GM12878 (cell line): ENCODE data around the gene SLC2A14. TPM values are rescaled to one million over a fixed set of nuclear protein-coding genes. Genes with fewer than 3 reads are reported as not detected.
A peak's percentile ranks its signal among the peaks of the same experiment; 100 is the strongest.
"Not testable (repeated sequence)": the region's sequence is repeated elsewhere in the genome, so short reads cannot be mapped to it uniquely, and the experiment has no call there.

Experiments
- ATAC-seq: fragments of 200-7000 bp; cut with Tn5 transposase; 3 replicates; pipeline ENCODE4 v1.9.1; 2020; ENCODE audit warnings: mild to moderate bottlenecking, moderate library complexity
- BruUV-seq: library from RNA; stranded (reverse); fragments of 400-500 nt; replicated peaks from 2 replicates; lab custom pipeline; 2021; lab: Mats Ljungman, UMichigan
- CTCF ChIA-PET: fragments of 300-600 bp; sonication (Branson Sonifier 250); formaldehyde crosslinking; extraction: SDS; loops from one replicate; lab custom pipeline; 2021; ENCODE audit warnings: inconsistent platforms; lab: Yijun Ruan, JAX
- POLR2A ChIA-PET: fragments of 350-600 bp; formaldehyde crosslinking; extraction: SDS; loops from one replicate; lab custom pipeline; 2021; ENCODE audit warnings: inconsistent platforms; lab: Charles Lee
- RAD21 ChIA-PET: fragments of 300-600 bp; sonication (Branson Sonifier 250); formaldehyde crosslinking; loops from one replicate; lab custom pipeline; 2023; ENCODE audit warnings: antibody characterized with exemption; ENCODE audit not compliant: unreplicated experiment; lab: Charles Lee
- SMC1A ChIA-PET: fragments of 300-600 bp; sonication (Branson Sonifier 250); formaldehyde crosslinking; loops from one replicate; lab custom pipeline; 2023; ENCODE audit not compliant: unreplicated experiment, uncharacterized antibody; lab: Charles Lee
- DNase-seq: peaks from one replicate; pipeline ENCODE4 v3.0.0-alpha.2; 2011; ENCODE audit warnings: low read depth, low spot score
- FAIRE-seq: peaks from 3 replicates; lab custom pipeline; 2011; peaks lifted over from hg19 to GRCh38; lab: Jason Lieb, UNC
- H2AFZ ChIP-seq: 2 replicates; pipeline ENCODE4 v1.6.0; 2011; ENCODE audit warnings: low read depth, low read length, control low read depth; ENCODE audit not compliant: control insufficient read depth
- H3K27ac ChIP-seq: 2 replicates; pipeline ENCODE4 v1.5.1; 2011; ENCODE audit warnings: control low read depth; ENCODE audit not compliant: control insufficient read depth, insufficient read depth
- H3K27me3 ChIP-seq, 2 experiments: replicated peaks in 1 of 2; 2 replicates each; pipeline versions ENCODE4 v1.6.0 to v1.6.1; 2011; ENCODE audit warnings: low read length in 1 of 2; ENCODE audit not compliant: control insufficient read depth in 2 of 2, insufficient read depth in 2 of 2
- H3K36me3 ChIP-seq, 2 experiments: 2 replicates each; pipeline ENCODE4 v1.5.1; 2011; ENCODE audit warnings: low read length in 1 of 2; ENCODE audit not compliant: control insufficient read depth in 2 of 2, insufficient read depth in 2 of 2
- H3K4me1 ChIP-seq: 2 replicates; pipeline ENCODE4 v1.6.1; 2011; ENCODE audit warnings: mild to moderate bottlenecking, low read length, moderate library complexity, mixed read lengths; ENCODE audit not compliant: control insufficient read depth, insufficient read depth
- H3K4me2 ChIP-seq: 2 replicates; pipeline ENCODE4 v1.6.0; 2011; ENCODE audit warnings: control low read depth; ENCODE audit not compliant: control insufficient read depth, insufficient read depth
- H3K4me3 ChIP-seq: fragments of 200-600 bp; sonication (generic); 2 replicates; pipeline ENCODE4 v1.5.1; 2016
- H3K79me2 ChIP-seq: 2 replicates; pipeline ENCODE4 v1.6.0; 2011; ENCODE audit warnings: low read length; ENCODE audit not compliant: control insufficient read depth, insufficient read depth
- H3K9ac ChIP-seq: 2 replicates; pipeline ENCODE4 v1.8.0; 2011; ENCODE audit warnings: low read length, control low read depth, mixed read lengths; ENCODE audit not compliant: control insufficient read depth, insufficient read depth
- H3K9me3 ChIP-seq: replicated peaks from 3 replicates; pipeline ENCODE4 v1.5.1; 2011; ENCODE audit warnings: mild to moderate bottlenecking, low read length; ENCODE audit not compliant: control insufficient read depth, insufficient read depth
- H4K20me1 ChIP-seq: 2 replicates; pipeline ENCODE4 v1.6.0; 2011; ENCODE audit not compliant: control insufficient read depth, insufficient read depth
- ATF7 ChIP-seq: fragments of 450-650 bp; IDR thresholded peaks from 2 replicates; pipeline ENCODE4 v1.6.1; 2016; ENCODE audit warnings: low read depth, mild to moderate bottlenecking
- DPF2 ChIP-seq: fragments of 450-650 bp; IDR thresholded peaks from 2 replicates; pipeline ENCODE4 v1.6.1; 2017; ENCODE audit warnings: mild to moderate bottlenecking
- E4F1 ChIP-seq: fragments of 450-650 bp; IDR thresholded peaks from 2 replicates; pipeline ENCODE4 v1.6.1; 2018; ENCODE audit warnings: borderline replicate concordance, mild to moderate bottlenecking; ENCODE audit not compliant: partially characterized antibody
- ESRRA ChIP-seq: IDR thresholded peaks from 2 replicates; pipeline ENCODE4 v1.6.1; 2012; ENCODE audit warnings: mild to moderate bottlenecking, low read length, improper control_type of control experiment
- GATAD2B ChIP-seq: fragments of 450-650 bp; conservative IDR thresholded peaks from 2 replicates; pipeline ENCODE4 v1.6.1; 2017; ENCODE audit warnings: low read depth, mild to moderate bottlenecking, moderate library complexity
- HDGF ChIP-seq: fragments of 450-650 bp; IDR thresholded peaks from 2 replicates; pipeline ENCODE4 v1.6.1; 2016; ENCODE audit warnings: antibody characterized with exemption
- IKZF1 ChIP-seq: fragments of 450-650 bp; conservative IDR thresholded peaks from 2 replicates; pipeline ENCODE4 v1.6.1; 2017; ENCODE audit warnings: antibody characterized with exemption, mild to moderate bottlenecking
- POLR2AphosphoS2 ChIP-seq: IDR thresholded peaks from 2 replicates; pipeline ENCODE4 v1.6.1; 2011; ENCODE audit warnings: low read depth, mild to moderate bottlenecking, low read length, improper control_type of control experiment, moderate library complexity
- SKIL ChIP-seq: fragments of 450-650 bp; IDR thresholded peaks from 2 replicates; pipeline ENCODE4 v1.6.1; 2017; ENCODE audit warnings: mild to moderate bottlenecking, low read depth, inconsistent platforms; ENCODE audit not compliant: poor library complexity, severe bottlenecking
- SUZ12 ChIP-seq: fragments of 200-600 bp; sonication (generic); IDR thresholded peaks from one replicate; pipeline ENCODE4 v1.6.1; 2018; ENCODE audit warnings: antibody characterized with exemption, mild to moderate bottlenecking; ENCODE audit not compliant: unreplicated experiment
- YY1 ChIP-seq: IDR thresholded peaks from 2 replicates; pipeline ENCODE4 v1.6.1; 2011; ENCODE audit warnings: low read depth, mild to moderate bottlenecking, low read length
- WGBS: methylation state at CpG from one replicate; pipeline ENCODE4 v1.1.6; 2016; ENCODE audit warnings: low lambda C conversion rate; ENCODE audit not compliant: insufficient replicate concordance, insufficient coverage; ENCODE audit errors: missing lambda C conversion rate; 5-methylcytosine and 5-hydroxymethylcytosine counted together
- in situ Hi-C: fragments of 300-500 bp; cut with MboI; formaldehyde crosslinking; loops from 9 replicates; pipeline ENCODE4 v1.14.3; 2018; ENCODE audit warnings: mixed read lengths
- intact Hi-C: fragments of 100-400 bp; cut with micrococcal nuclease; formaldehyde crosslinking; loops from one replicate; pipeline ENCODE4 v1.14.2; 2022; ENCODE audit not compliant: unreplicated experiment
- polyA plus RNA-seq, 11 experiments: library from polyadenylated mRNA; depleted of rRNA in 4 of 11; unstranded in 6 of 11; stranded (reverse) in 5 of 11; fragments of >200 nt; fragmentation: Nextera tagmentation in 4 of 11; fragmentation: Illumina TruSeq in 1 of 11; extraction: Ambion mirVana in 4 of 11; extraction: Trizol in 1 of 11; gene quantifications; 1 replicate in 1 of 11; 2 replicates in 10 of 11; pipeline versions ENCODE4 v1.2.1 to v1.2.3, GENCODE V29; 2011 to 2016; ENCODE audit warnings: inconsistent platforms in 2 of 11, missing spikeins in 2 of 11, low read depth in 1 of 11
- total RNA-seq, 4 experiments: library from RNA; depleted of rRNA in 3 of 4; stranded (reverse); fragments of >200 nt in 3 of 4; fragmentation: Illumina TruSeq in 1 of 4; extraction: Trizol in 1 of 4; gene quantifications; 2 replicates each; pipeline versions ENCODE4 v1.2.1 to v1.2.3, GENCODE V29; 2013 to 2021

The SLC2A14 gene
- total and polyA plus RNA-seq, 10 of the 15 experiments (the other 5 are each of a cell fraction or from before 2014, with no cell fraction given), result 0.05 to 0.69 (median 0.19) TPM; not detected in 1

- ATAC-seq, H4K20me1 ChIP-seq, BruUV-seq, H3K4me2 ChIP-seq, H3K9ac ChIP-seq, H3K27me3 ChIP-seq, POLR2A ChIA-PET, H2AFZ ChIP-seq, in situ Hi-C loops, H3K79me2 ChIP-seq, H3K4me3 ChIP-seq, H3K9me3 ChIP-seq, DNase-seq, H3K4me1 ChIP-seq, H3K36me3 ChIP-seq, H3K27ac ChIP-seq: not testable (repeated sequence)
- intact Hi-C loops, result loop anchor here (2.0 kb wide), 1 partner anchor 106 kb away; no protein-coding TSS in a partner anchor
- peak; percentile 54 for FAIRE-seq
- SMC1A ChIA-PET, result interaction anchor here (1.5 kb wide), 1 partner anchor 166 kb away, joined by 3 read pairs; no protein-coding TSS in a partner anchor
- WGBS, result 0% methylated on average over 1 of the region's 4 CpGs
- RAD21 ChIA-PET, result interaction anchor here (0.7 kb wide), 2 partner anchors 10 to 106 kb away, joined by 3 read pairs; no protein-coding TSS in a partner anchor
- CTCF ChIA-PET, result interaction anchor here (0.6 kb wide), 1 partner anchor 157 kb away, joined by 3 read pairs; no protein-coding TSS in a partner anchor
Observed at GRCh38 chr12:7798750-7799308, 73.9 kb downstream of the SLC2A14 start.

GRCh38 chr12:7797698-7798398 lies 74.9 kb downstream of the SLC2A14 start:
- Histone ChIP-seq H3K36me3 (no peaks in the 10 kb centered on the region), H2AFZ (no peak overlapping the region), H3K4me3 (no peak overlapping the region), H3K27me3 (no peaks in the 10 kb centered on the region), H3K79me2 (no peaks in the 10 kb centered on the region), H3K27ac (no peak overlapping the region), H4K20me1 (no peaks in the 10 kb centered on the region), H3K4me1 (no peaks in the 10 kb centered on the region), H3K4me2 (no peak overlapping the region), H3K9me3 (no peaks in the 10 kb centered on the region), H3K9ac (no peak overlapping the region)
- CTCF ChIA-PET, result interaction anchor here (0.9 kb wide), 1 partner anchor 9 kb away, joined by 4 read pairs; no protein-coding TSS in a partner anchor
- POLR2A ChIA-PET, result no interaction called here
- BruUV-seq, result no TSS peak
- in situ Hi-C loops, result no loop called here
- no peak for DNase-seq
- RAD21 ChIA-PET, result no interaction called here
- SMC1A ChIA-PET, result interaction anchor here (1.5 kb wide), 1 partner anchor 165 kb away, joined by 3 read pairs; no protein-coding TSS in a partner anchor
- no peak for ATAC-seq
- intact Hi-C loops, result loop anchor here (2.0 kb wide), 1 partner anchor 107 kb away; no protein-coding TSS in a partner anchor
- FAIRE-seq, result no peak
- 43% methylated on average over 12 of the region's 12 CpGs for WGBS
- no peak for TF ChIP-seq ESRRA
- TF ChIP-seq SUZ12, result no peak
- TF ChIP-seq HDGF, result no peak
- TF ChIP-seq SKIL, result no peak
- TF ChIP-seq E4F1, result no peak
- no peak for TF ChIP-seq ATF7
- TF ChIP-seq YY1, result no peak
- TF ChIP-seq GATAD2B, result no peak
- TF ChIP-seq POLR2AphosphoS2, result no peak
- TF ChIP-seq DPF2, result no peak
- no peak for TF ChIP-seq IKZF1
